Measurements from ENCODE around the gene C8G.

The C8G gene

DNA sequence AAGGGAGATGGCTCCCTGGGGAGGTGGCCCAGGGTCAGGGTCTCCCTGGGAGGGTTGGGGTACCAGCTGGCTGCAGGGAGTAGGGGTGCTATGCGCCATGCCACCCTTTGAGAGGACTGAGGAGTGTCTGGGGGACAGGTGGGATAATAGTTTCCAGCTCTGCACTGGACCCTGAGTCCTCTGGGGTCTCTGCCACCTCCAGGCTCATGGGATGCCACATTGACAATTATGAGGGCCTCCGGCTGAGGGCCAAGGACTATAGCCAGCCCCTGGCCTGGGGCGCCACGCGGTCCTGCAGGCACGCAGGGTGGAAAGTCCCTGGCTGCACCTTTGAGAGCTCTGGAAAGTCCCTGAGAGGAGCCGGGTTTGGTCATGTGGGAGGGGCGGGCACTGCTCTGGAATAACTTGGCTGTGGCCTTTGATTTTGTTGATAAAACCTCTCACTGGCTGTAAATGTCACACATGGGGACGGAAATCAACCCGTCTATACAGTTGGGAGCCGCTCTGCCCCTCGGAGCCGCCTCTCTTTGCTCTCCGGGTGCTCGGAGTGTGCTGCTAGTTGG, 42.7 kb upstream of the C8G start:
- no peak for TF ChIP-seq EZH2 (IDR thresholded peaks at IDR 0.05)
- no peak for TF ChIP-seq FOXP2 (optimal IDR thresholded peaks at IDR 0.05; ENCODE audit: control extremely low read depth, extremely low read length, insufficient read depth)
- no peak for TF ChIP-seq POLR2AphosphoS5 (IDR thresholded peaks at IDR 0.05; ENCODE audit: borderline replicate concordance, low read depth, low read length)
- no peak overlapping the region for H3K27ac ChIP-seq
- no peak overlapping the region for H3K9ac ChIP-seq (ENCODE audit: insufficient read length)

DNA sequence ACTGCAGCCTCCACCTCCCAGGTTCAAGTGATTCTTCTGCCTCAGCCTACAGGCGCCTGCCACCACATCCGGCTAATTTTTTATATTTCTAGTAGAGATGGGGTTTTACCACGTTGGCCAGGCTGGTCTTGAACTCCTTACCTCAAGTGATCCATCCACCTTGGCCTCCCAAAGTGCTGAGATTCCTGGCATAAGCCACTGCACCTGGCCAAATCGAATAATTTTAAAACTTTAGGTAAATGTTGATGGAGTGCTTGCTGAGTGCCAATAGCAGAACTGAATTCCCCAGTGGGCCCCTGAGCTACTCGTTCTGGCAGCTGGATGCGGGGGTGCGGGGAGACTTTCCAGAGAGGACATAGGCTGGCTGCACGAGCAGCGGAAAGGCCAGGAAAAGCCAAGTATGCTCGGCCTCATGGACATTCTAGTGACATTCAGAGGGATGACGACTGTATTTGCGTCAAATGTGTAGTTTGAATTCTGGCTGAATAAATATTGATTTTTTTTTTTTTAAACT, 41.9 kb upstream of the C8G start:
- Histone ChIP-seq H3K27ac (no peak overlapping the region), H3K36me3 (ENCODE audit: insufficient read depth, low read length) (peaks cover 72% of the 10 kb centered on the region), H3K9ac (ENCODE audit: insufficient read length) (no peak overlapping the region), H3K9me3 (ENCODE audit: low read depth, low read length) (no peaks in the 10 kb centered on the region), H3K4me3 (no peak overlapping the region)
- TF ChIP-seq POLR2AphosphoS5 (IDR thresholded peaks at IDR 0.05; ENCODE audit: borderline replicate concordance, low read depth, low read length) (no peak), FOXP2 (optimal IDR thresholded peaks at IDR 0.05; ENCODE audit: control extremely low read depth, extremely low read length, insufficient read depth) (no peak), EZH2 (IDR thresholded peaks at IDR 0.05) (no peak)
- DNase-seq (ENCODE audit: low read depth, low spot score): no peak

More for the DNA sequence above, 42.7 kb upstream of the C8G start:
- no peak for DNase-seq (ENCODE audit: low read depth, low spot score)
- Histone ChIP-seq H3K9me3 (ENCODE audit: low read depth, low read length) (no peaks in the 10 kb centered on the region), H3K4me3 (no peak overlapping the region), H3K36me3 (ENCODE audit: insufficient read depth, low read length) (peaks cover 66% of the 10 kb centered on the region)

DNA sequence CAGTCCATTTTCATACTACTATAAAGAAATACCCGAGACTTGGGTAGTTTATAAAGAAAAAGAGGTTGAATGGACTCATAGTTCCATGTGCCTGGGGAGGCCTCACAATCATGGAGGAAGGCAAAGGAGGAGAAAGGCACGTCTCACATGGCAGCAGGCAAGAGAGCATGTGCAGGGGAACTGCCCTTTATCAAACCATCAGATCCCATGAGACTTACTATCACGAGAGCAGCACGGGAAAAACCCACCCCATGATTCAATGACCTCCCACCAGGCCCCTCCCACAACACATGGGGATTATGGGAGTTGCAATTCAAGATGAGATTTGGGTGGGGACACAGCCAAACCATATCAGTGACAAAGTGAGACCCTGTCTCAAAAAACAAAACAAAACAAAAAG, 38.8 kb upstream of the C8G start:
- no peak for DNase-seq (ENCODE audit: low read depth, low spot score)
- TF ChIP-seq FOXP2 (optimal IDR thresholded peaks at IDR 0.05; ENCODE audit: control extremely low read depth, extremely low read length, insufficient read depth) (no peak), POLR2AphosphoS5 (IDR thresholded peaks at IDR 0.05; ENCODE audit: borderline replicate concordance, low read depth, low read length) (no peak), EZH2 (IDR thresholded peaks at IDR 0.05) (no peak)
- H3K9ac ChIP-seq (ENCODE audit: insufficient read length): no peak overlapping the region
- peaks cover 58% of the 10 kb centered on the region for H3K36me3 ChIP-seq (ENCODE audit: insufficient read depth, low read length)
- H3K27ac ChIP-seq: no peak overlapping the region
- no peaks in the 10 kb centered on the region for H3K9me3 ChIP-seq (ENCODE audit: low read depth, low read length)
- H3K4me3 ChIP-seq: no peak overlapping the region

DNA sequence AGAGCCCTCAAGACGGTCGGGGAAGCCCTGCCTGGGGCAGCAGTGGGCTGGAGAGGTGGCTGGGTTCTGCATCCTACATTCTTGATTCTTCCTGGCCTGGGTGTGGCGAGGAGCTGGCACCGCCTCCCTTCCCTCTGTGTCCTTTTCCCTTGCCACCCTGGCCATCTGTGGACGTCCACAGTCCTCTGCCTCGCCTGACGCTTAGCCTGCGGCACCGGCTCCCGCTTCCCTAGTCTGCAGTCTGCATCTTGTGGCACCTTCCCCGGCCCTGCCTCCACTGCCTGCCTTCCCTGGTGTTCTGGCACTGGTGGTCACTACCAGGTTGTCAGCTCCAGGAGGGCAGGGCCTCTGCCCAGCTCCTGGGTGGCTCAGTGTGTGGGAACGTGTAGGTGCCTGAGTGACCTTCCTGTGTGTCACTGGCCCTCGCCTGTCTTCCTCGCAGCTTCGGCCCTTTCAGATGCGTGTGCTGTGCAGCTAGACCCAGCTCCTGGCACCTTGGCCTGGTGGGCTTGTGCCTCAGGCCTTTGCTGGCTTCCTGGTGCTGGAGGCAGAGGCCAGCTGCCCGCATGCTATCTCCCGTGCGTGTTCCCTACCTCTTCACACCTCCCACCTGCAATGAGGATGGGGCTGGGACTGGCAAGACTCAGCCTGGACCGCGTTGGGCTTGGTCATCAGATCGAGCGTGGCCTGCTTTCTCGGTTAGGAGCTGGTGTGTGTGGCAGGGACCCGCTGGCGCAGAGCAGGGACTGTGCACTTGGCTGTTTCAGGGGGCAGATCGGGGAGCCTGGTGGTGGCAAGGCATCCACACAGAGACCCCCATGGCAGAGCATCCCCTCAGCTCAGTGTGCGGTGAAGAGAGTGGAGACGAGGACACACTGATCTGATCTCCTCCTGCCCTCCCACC, 37.8 kb upstream of the C8G start:
- Histone ChIP-seq H3K4me3 (no peak overlapping the region), H3K9me3 (ENCODE audit: low read depth, low read length) (no peaks in the 10 kb centered on the region), H3K27ac (no peak overlapping the region), H3K9ac (ENCODE audit: insufficient read length) (no peak overlapping the region), H3K36me3 (ENCODE audit: insufficient read depth, low read length) (peaks cover 48% of the 10 kb centered on the region; the same call in 1 of the 2 replicates)
- TF ChIP-seq EZH2 (IDR thresholded peaks at IDR 0.05): no peak
- no peak for TF ChIP-seq POLR2AphosphoS5 (IDR thresholded peaks at IDR 0.05; ENCODE audit: borderline replicate concordance, low read depth, low read length)
- no peak for TF ChIP-seq FOXP2 (optimal IDR thresholded peaks at IDR 0.05; ENCODE audit: control extremely low read depth, extremely low read length, insufficient read depth)
- no peak for DNase-seq (ENCODE audit: low read depth, low spot score)

DNA sequence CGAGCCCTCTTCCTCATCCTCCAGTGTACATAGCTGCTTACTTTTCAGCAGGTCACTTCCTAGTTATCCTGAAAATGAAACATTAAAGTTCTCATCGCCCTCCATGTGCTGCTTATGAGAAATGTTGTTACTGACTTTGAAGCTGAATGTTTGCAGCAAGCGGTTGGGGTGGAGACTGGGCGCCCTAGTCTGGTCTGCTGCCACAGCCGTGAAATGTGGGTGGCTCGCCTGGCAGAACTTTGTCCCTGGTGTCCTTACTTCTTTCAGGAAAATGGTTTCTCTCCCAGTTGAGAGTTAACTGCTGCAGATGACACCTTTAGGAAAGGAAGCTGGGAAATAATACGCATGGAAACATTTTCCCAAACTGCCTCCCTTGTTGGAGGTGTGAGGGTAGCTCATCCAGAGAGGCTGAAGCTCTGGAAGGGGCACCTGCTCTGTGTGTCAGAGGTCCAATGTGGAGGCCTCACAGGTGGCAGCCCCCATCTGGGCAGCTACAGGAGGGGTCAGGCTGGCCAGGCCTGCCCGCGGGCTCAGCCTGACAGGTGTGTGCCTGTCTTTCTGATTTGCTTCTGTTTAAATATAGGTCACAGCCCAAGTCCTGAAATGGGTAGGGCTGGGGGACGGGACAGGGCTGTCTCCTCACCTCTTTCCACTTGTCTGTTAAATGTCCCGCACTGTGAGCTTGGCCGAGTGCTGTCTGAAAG, 34.7 kb upstream of the C8G start:
- Histone ChIP-seq H3K36me3 (ENCODE audit: insufficient read depth, low read length) (peaks cover 49% of the 10 kb centered on the region; the same call in 1 of the 2 replicates), H3K27ac (no peak overlapping the region)

DNA sequence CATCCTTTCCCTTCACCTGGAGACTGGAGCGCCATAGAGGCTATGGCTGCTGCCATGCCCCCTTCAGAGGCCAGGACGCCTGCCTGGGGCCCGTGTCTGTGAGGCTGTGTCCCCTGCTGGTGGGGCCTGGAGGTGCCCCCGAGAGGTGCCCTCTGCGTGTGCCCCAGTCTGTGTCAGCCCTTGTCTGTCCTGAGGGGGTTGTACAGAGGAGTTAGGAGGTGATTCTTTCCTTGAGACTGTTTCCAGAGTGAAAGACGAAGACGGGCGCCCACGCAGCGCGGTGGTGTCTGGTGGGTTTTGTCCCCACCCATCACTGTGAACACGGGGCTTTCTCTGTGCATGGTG, 34.2 kb upstream of the C8G start:
- H3K27ac ChIP-seq: no peak overlapping the region
- TF ChIP-seq POLR2AphosphoS5 (IDR thresholded peaks at IDR 0.05; ENCODE audit: borderline replicate concordance, low read depth, low read length) (no peak), EZH2 (IDR thresholded peaks at IDR 0.05) (no peak), FOXP2 (optimal IDR thresholded peaks at IDR 0.05; ENCODE audit: control extremely low read depth, extremely low read length, insufficient read depth) (no peak)
- no peak overlapping the region for H3K9ac ChIP-seq (ENCODE audit: insufficient read length)

More for the DNA sequence above, 34.7 kb upstream of the C8G start:
- no peak overlapping the region for H3K4me3 ChIP-seq
- H3K9me3 ChIP-seq (ENCODE audit: low read depth, low read length): no peaks in the 10 kb centered on the region
- no peak for DNase-seq (ENCODE audit: low read depth, low spot score)
- TF ChIP-seq POLR2AphosphoS5 (IDR thresholded peaks at IDR 0.05; ENCODE audit: borderline replicate concordance, low read depth, low read length) (no peak), FOXP2 (optimal IDR thresholded peaks at IDR 0.05; ENCODE audit: control extremely low read depth, extremely low read length, insufficient read depth) (no peak), EZH2 (IDR thresholded peaks at IDR 0.05) (no peak)
- H3K9ac ChIP-seq (ENCODE audit: insufficient read length): no peak overlapping the region

DNA sequence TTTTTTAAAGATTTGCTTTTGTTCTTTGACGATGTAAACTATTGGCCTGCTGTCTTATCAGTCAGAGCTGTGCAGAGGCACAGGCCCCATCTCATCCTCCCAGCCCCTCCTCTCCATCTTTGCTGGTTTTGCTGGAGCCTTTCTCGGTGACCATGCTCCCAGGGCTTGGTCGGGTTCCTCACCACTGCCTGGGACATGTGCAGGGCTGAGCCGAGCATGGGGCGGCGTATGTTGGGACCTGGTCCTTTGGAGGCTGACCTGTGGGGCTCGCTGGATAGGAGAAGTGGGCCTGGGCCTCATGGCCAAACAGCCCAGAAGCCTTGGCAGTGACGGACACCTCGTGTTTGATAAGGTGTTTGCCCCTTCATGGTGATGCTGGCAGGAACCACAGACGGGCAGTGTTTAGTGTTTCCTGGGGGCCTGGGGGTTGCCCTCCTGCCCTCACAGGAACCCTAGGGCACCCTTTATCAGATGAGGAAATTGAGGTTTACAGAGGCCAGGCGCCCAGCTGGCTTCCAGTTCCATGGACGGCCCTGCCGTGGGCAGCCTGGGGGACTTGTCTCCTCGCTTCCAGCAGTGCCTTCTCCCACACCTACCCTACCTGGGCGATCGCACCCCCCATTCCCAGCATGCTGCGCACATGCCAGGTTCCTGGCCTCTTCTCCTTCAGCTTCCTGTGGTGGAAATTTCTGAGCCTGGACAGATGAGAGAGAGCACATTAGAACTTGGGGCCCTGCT, 31.2 kb upstream of the C8G start:
- Histone ChIP-seq H3K36me3 (ENCODE audit: insufficient read depth, low read length) (peaks cover 47% of the 10 kb centered on the region; the same call in 1 of the 2 replicates), H3K9ac (ENCODE audit: insufficient read length) (no peak overlapping the region), H3K27ac (no peak overlapping the region)

More for the DNA sequence above, 34.2 kb upstream of the C8G start:
- Histone ChIP-seq H3K4me3 (no peak overlapping the region), H3K9me3 (ENCODE audit: low read depth, low read length) (no peaks in the 10 kb centered on the region), H3K36me3 (ENCODE audit: insufficient read depth, low read length) (peaks cover 49% of the 10 kb centered on the region; the same call in 1 of the 2 replicates)
- no peak for DNase-seq (ENCODE audit: low read depth, low spot score)

More for the DNA sequence above, 31.2 kb upstream of the C8G start:
- Histone ChIP-seq H3K4me3 (no peak overlapping the region), H3K9me3 (ENCODE audit: low read depth, low read length) (no peaks in the 10 kb centered on the region)
- no peak for DNase-seq (ENCODE audit: low read depth, low spot score)
- no peak for TF ChIP-seq POLR2AphosphoS5 (IDR thresholded peaks at IDR 0.05; ENCODE audit: borderline replicate concordance, low read depth, low read length)
- no peak for TF ChIP-seq EZH2 (IDR thresholded peaks at IDR 0.05)
- no peak for TF ChIP-seq FOXP2 (optimal IDR thresholded peaks at IDR 0.05; ENCODE audit: control extremely low read depth, extremely low read length, insufficient read depth)

Data from SK-N-MC (cell line).